Right lobe of liver (tissue), 4 donors: ENCODE data around the gene OXA1L.

Source experiments
- POLR2A ChIP-seq: fragments of 450-650 bp; IDR thresholded peaks from one replicate; pipeline ENCODE4 v1.6.1; 2017; ENCODE audit warnings: antibody characterized with exemption, mild to moderate bottlenecking
- TF ChIP-seq, protein P1 (sequence below), 4 donors: fragments of 200-600 bp in 3 of 4; fragments of 450-650 bp in 1 of 4; IDR thresholded peaks; one replicate each; pipeline versions ENCODE4 v1.5.1 to v1.8.0; 2016 to 2022; ENCODE audit warnings: antibody characterized with exemption in 4 of 4, mild to moderate bottlenecking in 2 of 4
- donor health status: DM: no; HTN: no; CAD: no.
- donor health status: DM: no; HTN: no; CAD: no.
- donor health status: DM: no; HTN: yes; CAD: no.

DNA sequence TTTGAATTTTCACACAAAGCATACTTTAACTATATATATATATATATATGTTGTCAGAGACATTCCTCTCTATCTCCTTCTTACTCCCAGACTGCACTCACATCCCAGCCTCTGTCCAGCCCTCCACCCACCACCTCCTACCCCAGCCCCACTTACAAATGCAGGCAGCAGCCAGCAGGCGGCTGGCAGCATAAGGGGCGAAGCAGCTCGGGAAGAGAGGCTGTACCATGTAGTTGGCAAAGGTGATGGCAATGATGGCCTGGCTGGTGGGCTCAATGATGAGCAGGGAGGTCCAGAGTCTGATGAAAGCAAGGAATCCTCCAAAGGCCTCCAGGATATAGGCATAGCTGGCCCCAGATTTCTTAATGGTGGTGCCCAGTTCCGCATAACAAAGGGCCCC is 46.3 kb downstream of the OXA1L start:
- TF ChIP-seq, protein P1, sequence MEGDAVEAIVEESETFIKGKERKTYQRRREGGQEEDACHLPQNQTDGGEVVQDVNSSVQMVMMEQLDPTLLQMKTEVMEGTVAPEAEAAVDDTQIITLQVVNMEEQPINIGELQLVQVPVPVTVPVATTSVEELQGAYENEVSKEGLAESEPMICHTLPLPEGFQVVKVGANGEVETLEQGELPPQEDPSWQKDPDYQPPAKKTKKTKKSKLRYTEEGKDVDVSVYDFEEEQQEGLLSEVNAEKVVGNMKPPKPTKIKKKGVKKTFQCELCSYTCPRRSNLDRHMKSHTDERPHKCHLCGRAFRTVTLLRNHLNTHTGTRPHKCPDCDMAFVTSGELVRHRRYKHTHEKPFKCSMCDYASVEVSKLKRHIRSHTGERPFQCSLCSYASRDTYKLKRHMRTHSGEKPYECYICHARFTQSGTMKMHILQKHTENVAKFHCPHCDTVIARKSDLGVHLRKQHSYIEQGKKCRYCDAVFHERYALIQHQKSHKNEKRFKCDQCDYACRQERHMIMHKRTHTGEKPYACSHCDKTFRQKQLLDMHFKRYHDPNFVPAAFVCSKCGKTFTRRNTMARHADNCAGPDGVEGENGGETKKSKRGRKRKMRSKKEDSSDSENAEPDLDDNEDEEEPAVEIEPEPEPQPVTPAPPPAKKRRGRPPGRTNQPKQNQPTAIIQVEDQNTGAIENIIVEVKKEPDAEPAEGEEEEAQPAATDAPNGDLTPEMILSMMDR (IDR thresholded peaks at IDR 0.05): no peak
- no peak for TF ChIP-seq POLR2A
